HFFc6 (cell line): Measurements from ENCODE around the gene JPH2. TPM values are rescaled to one million over a fixed set of nuclear protein-coding genes. Genes with fewer than 3 reads are reported as not detected.
A peak's percentile ranks its signal among the peaks of the same experiment; 100 is the strongest.

Experiments
- DNase-seq: peaks from one replicate; pipeline ENCODE4 v3.0.0-alpha.2; 2018
- H3K27ac Mint-ChIP-seq: 2 replicates; pipeline ENCODE4 v1.8.0; 2020; ENCODE audit warnings: mild to moderate bottlenecking, mixed read lengths
- H3K27me3 Mint-ChIP-seq: 2 replicates; pipeline ENCODE4 v1.8.0; 2021; ENCODE audit warnings: mild to moderate bottlenecking, moderate library complexity, mixed read lengths; ENCODE audit not compliant: insufficient read depth
- H3K36me3 Mint-ChIP-seq: 2 replicates; pipeline ENCODE4 v1.8.0; 2021; ENCODE audit warnings: low read depth, mixed read lengths
- H3K4me1 Mint-ChIP-seq: 2 replicates; pipeline ENCODE4 v1.8.0; 2020; ENCODE audit warnings: low read depth, mixed read lengths
- H3K4me3 Mint-ChIP-seq: 2 replicates; pipeline ENCODE4 v1.8.0; 2020; ENCODE audit warnings: mild to moderate bottlenecking, moderate library complexity, mixed read lengths
- H3K9me3 Mint-ChIP-seq: 2 replicates; pipeline ENCODE4 v1.8.0; 2020; ENCODE audit warnings: mild to moderate bottlenecking, mixed read lengths
- CTCF ChIP-seq: fragments of 200-600 bp; sonication (generic); IDR thresholded peaks from 2 replicates; pipeline ENCODE4 v1.5.0; 2021; ENCODE audit warnings: antibody characterized with exemption, mild to moderate bottlenecking
- total RNA-seq, 6 experiments: library from RNA; stranded (reverse); fragmentation: NEBNext Ultra II Directional; extraction: Animal tissue kit (Norgen Biotek cat#: 25700); gene quantifications; 2 replicates in 1 of 6; 3 replicates in 5 of 6; pipeline ENCODE4 v1.2.3, GENCODE V29; 2021

JPH2 gene
- total RNA-seq, 6 experiments from 2014 or later: 9.7 to 14.4 (median 13.5) TPM

GRCh38 chr20:44084439-44084838 lies 102.5 kb downstream of the JPH2 start:
- DNase-seq: no peak

GRCh38 chr20:44083220-44083933 lies 103.6 kb downstream of the JPH2 start:
- no peaks in the 10 kb centered on the region for H3K36me3 Mint-ChIP-seq
- peak; percentile 72 for DNase-seq
- H3K4me1 Mint-ChIP-seq: peaks cover 33% of the 10 kb centered on the region
- H3K27me3 Mint-ChIP-seq: no peaks in the 10 kb centered on the region
- peak overlapping the region; percentile 60 for H3K27ac Mint-ChIP-seq
- TF ChIP-seq CTCF: no peak
- no peaks in the 10 kb centered on the region for H3K9me3 Mint-ChIP-seq
- H3K4me3 Mint-ChIP-seq: peak overlapping the region; percentile 23; the same call in 1 of the 2 replicates

More at GRCh38 chr20:44084439-44084838, 102.5 kb downstream of the JPH2 start:
- H3K9me3 Mint-ChIP-seq: no peaks in the 10 kb centered on the region
- H3K27ac Mint-ChIP-seq: no peak overlapping the region
- H3K4me3 Mint-ChIP-seq: no peak overlapping the region
- H3K4me1 Mint-ChIP-seq: peaks cover 33% of the 10 kb centered on the region
- H3K27me3 Mint-ChIP-seq: no peaks in the 10 kb centered on the region
- no peaks in the 10 kb centered on the region for H3K36me3 Mint-ChIP-seq
- no peak for TF ChIP-seq CTCF

DNA sequence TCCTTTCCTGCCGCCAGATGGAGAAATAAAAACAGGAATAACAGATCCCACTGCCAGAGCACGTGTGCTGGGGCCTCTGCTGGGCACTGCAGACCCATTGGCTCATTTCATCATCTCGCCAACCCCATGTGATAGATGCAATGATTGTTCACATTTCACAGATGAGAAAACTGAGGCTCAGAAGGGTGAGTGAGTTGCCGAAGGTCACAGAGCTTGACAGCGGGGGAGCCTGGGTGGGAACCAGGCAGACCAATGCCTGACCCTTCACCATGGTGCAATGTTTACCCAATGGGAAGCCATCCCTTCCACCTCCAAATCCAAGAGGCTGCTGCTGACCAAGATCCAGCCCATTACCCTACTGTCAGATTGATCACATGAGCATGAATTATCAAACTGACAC lies 105.1 kb downstream of the JPH2 start:
- Mint-ChIP-seq H3K36me3 (no peaks in the 10 kb centered on the region), H3K27me3 (no peaks in the 10 kb centered on the region), H3K4me1 (peaks cover 33% of the 10 kb centered on the region), H3K4me3 (no peak overlapping the region), H3K27ac (no peak overlapping the region), H3K9me3 (no peaks in the 10 kb centered on the region)
- no peak for TF ChIP-seq CTCF
- DNase-seq: no peak

DNA sequence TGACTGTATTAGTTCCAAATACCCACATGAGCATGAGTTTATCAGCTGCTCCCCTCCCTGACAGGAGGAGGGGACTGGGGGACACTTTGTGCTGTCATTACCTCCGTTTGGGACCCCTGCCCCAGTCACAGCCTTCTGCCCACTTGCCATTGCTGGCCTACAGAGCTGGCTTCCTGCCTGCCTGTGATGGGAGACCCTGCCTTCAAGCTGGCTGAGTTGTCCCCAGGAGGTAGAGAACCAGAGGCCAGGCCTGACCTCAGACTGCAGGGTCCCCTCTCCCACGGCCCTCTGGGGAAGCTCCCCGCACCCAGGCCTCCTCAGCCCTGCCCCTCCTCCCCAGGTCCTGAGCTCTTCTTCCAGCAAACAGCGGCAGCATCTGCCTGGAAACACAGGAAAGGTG lies 105.5 kb downstream of the JPH2 start:
- Mint-ChIP-seq H3K36me3 (no peaks in the 10 kb centered on the region), H3K27ac (no peak overlapping the region), H3K9me3 (no peaks in the 10 kb centered on the region), H3K4me1 (peaks cover 33% of the 10 kb centered on the region), H3K4me3 (no peak overlapping the region), H3K27me3 (no peaks in the 10 kb centered on the region)
- DNase-seq: no peak
- TF ChIP-seq CTCF: no peak

DNA sequence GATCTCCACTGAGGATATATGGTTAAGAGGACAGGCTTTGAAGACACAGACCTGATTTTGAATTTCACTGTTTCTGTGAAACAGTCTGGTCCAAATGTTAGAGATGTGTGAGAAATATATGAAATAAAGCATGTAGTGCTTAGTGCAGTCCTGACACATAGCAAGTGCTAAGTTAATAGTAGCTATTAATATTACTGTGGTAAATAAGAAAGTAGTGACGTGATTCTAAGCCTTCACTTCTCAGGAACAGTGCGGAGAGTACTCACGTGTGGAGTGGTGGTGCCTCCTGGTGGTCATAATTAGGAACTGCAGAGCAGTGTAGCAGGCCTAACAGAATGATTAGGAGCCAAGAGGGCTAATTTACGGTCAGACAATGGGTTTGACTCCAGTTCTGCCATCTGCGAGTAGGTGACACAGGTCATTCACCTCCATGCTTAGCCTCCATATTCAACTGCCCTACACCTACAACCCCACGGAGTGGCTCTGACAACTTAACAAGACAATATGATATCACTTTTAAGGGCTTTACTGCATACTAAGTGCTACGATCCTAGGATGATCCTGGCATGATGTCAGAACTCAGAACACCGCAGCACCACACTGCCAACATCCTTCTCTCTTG lies 106.2 kb downstream of the JPH2 start:
- Mint-ChIP-seq H3K36me3 (no peaks in the 10 kb centered on the region), H3K27me3 (no peaks in the 10 kb centered on the region), H3K4me1 (peaks cover 33% of the 10 kb centered on the region), H3K4me3 (peak overlapping the region; percentile 30; the same call in 1 of the 2 replicates), H3K9me3 (no peaks in the 10 kb centered on the region), H3K27ac (peak overlapping the region; percentile 72)
- DNase-seq: peak; percentile 64
- TF ChIP-seq CTCF: peak; percentile 99
